Mesothelial cell of epicardium (in vitro differentiated cells): Measurements from ENCODE around the gene CRELD2. TPM values are rescaled to one million over a fixed set of nuclear protein-coding genes. Genes with fewer than 3 reads are reported as not detected.

Source experiments
- DNase-seq, 2 experiments: peaks; one replicate each; pipeline ENCODE4 v3.0.0; 2021; ENCODE audit warnings: low spot score in 2 of 2; ENCODE audit not compliant: unreplicated experiment in 2 of 2
- H3K27ac Mint-ChIP-seq: 2 replicates; pipeline ENCODE4 v1.8.0; 2021; ENCODE audit warnings: mixed read lengths
- H3K27me3 Mint-ChIP-seq: 2 replicates; pipeline ENCODE4 v1.8.0; 2021; ENCODE audit warnings: low read depth, mixed read lengths
- H3K36me3 Mint-ChIP-seq: 2 replicates; pipeline ENCODE4 v1.8.0; 2021; ENCODE audit warnings: mixed read lengths
- H3K4me1 Mint-ChIP-seq: 2 replicates; pipeline ENCODE4 v1.8.0; 2021; ENCODE audit warnings: mixed read lengths
- H3K4me3 Mint-ChIP-seq: 2 replicates; pipeline ENCODE4 v1.8.0; 2021; ENCODE audit warnings: mild to moderate bottlenecking, moderate library complexity, mixed read lengths
- H3K9me3 Mint-ChIP-seq: 2 replicates; pipeline ENCODE4 v1.8.0; 2021; ENCODE audit warnings: mixed read lengths
- CTCF ChIP-seq: fragments of 200-600 bp; sonication (generic); IDR thresholded peaks from one replicate; pipeline ENCODE4 v1.5.0; 2021; ENCODE audit warnings: antibody characterized with exemption; ENCODE audit not compliant: unreplicated experiment
- microRNA-seq: library from miRNA; unstranded; fragments of <30 nt; microRNA quantifications from one replicate; pipeline ENCODE4 v1.2.0, GENCODE V29; 2021; ENCODE audit warnings: inconsistent platforms, mixed read lengths
- total RNA-seq: library from RNA; stranded (reverse); gene quantifications from 3 replicates; pipeline ENCODE4 v1.2.1, GENCODE V29; 2021

Gene CRELD2
- total RNA-seq, 1 donor from 2014 or later, result 41.4 TPM

GRCh38 chr22:49972163-49973017 is 54.0 kb downstream of the CRELD2 start:
- no peaks in the 10 kb centered on the region for H3K36me3 Mint-ChIP-seq
- H3K9me3 Mint-ChIP-seq, result no peaks in the 10 kb centered on the region
- peaks cover 9% of the 10 kb centered on the region for H3K4me1 Mint-ChIP-seq
- DNase-seq, result peak in 1 of 2 experiments; percentile 16
- no peak for TF ChIP-seq CTCF
- peaks cover 9% of the 10 kb centered on the region for H3K27me3 Mint-ChIP-seq
- H3K27ac Mint-ChIP-seq, result no peak overlapping the region
- H3K4me3 Mint-ChIP-seq, result no peak overlapping the region

GRCh38 chr22:49973018-49973961 is 54.9 kb downstream of the CRELD2 start:
- Mint-ChIP-seq H3K4me1 (peaks cover 9% of the 10 kb centered on the region), H3K27me3 (peaks cover 9% of the 10 kb centered on the region), H3K9me3 (peaks cover under 1% of the 10 kb centered on the region), H3K36me3 (no peaks in the 10 kb centered on the region), H3K4me3 (no peak overlapping the region), H3K27ac (no peak overlapping the region)
- TF ChIP-seq CTCF, result no peak
- no peak for DNase-seq

- peaks cover 5% of the 10 kb centered on the region for H3K4me1 Mint-ChIP-seq
- peak in 1 of 2 experiments; percentile 18 for DNase-seq
- H3K4me3 Mint-ChIP-seq, result no peak overlapping the region
- peaks cover 17% of the 10 kb centered on the region for H3K9me3 Mint-ChIP-seq
- no peak overlapping the region for H3K27ac Mint-ChIP-seq
- H3K27me3 Mint-ChIP-seq, result peaks cover 12% of the 10 kb centered on the region
- no peak for TF ChIP-seq CTCF
- peaks cover 6% of the 10 kb centered on the region for H3K36me3 Mint-ChIP-seq
Measured at GRCh38 chr22:49975543-49976389, 57.3 kb downstream of the CRELD2 start.

GRCh38 chr22:49976439-49977175 is 58.2 kb downstream of the CRELD2 start:
- Mint-ChIP-seq H3K36me3 (peaks cover 6% of the 10 kb centered on the region), H3K27me3 (peaks cover 14% of the 10 kb centered on the region), H3K27ac (peak overlapping the region; percentile 5), H3K4me1 (no peaks in the 10 kb centered on the region), H3K9me3 (peaks cover 17% of the 10 kb centered on the region), H3K4me3 (no peak overlapping the region)
- TF ChIP-seq CTCF, result no peak
- no peak for DNase-seq

Small RNA genes lying within 50 kb of the gene (microRNA-seq; reads per million reads assigned to microRNA genes)
- not detected for gene MIR6821

Other genes starting within 250 kb of the CRELD2 start
- gene BRD1, start 90.8 kb upstream of the CRELD2 start, total RNA-seq, result 60.3 to 65.0 TPM (median 64.1 TPM) in 3 replicates
- gene ZBED4, start 64.8 kb upstream of the CRELD2 start, total RNA-seq, result 32.3 to 33.3 TPM (median 32.6 TPM) in 3 replicates
- 26.4 to 30.9 TPM (median 26.8 TPM) in 3 replicates for gene ALG12, start 196 bp upstream of the CRELD2 start, total RNA-seq
- gene PIM3, start 42.1 kb downstream of the CRELD2 start, total RNA-seq, result 57.5 to 62.5 TPM (median 59.8 TPM) in 3 replicates
- gene IL17REL, start 94.1 kb downstream of the CRELD2 start, total RNA-seq, result 0.29 to 0.31 TPM (median 0.31 TPM) in 3 replicates
- gene TTLL8, start 139.7 kb downstream of the CRELD2 start, total RNA-seq, result 0.11 to 0.44 TPM (median 0.13 TPM) in 3 replicates
- gene MLC1, start 166.8 kb downstream of the CRELD2 start, total RNA-seq, result 1.8 to 2.1 TPM (median 2.0 TPM) in 3 replicates
- 1.7 to 3.5 TPM (median 2.8 TPM) in 3 replicates for gene MOV10L1, start 171.4 kb downstream of the CRELD2 start, total RNA-seq